ENCODE data around the gene TNS1. TPM values are rescaled to one million over a fixed set of nuclear protein-coding genes. Genes with fewer than 3 reads are reported as not detected.

TNS1 gene
- total and polyA plus RNA-seq, 9 of the 15 experiments (the other 6 are each of a cell fraction or from before 2014, with no cell fraction given), result 0.13 to 2.7 (median 0.77) TPM

GRCh38 chr2:217800433-217801114 lies 202.2 kb downstream of the TNS1 start (continued):
- no peak for TF ChIP-seq CEBPZ (IDR thresholded peaks at IDR 0.05; ENCODE audit: borderline replicate concordance, low read depth, low read length)
- TF ChIP-seq LARP7 (IDR thresholded peaks at IDR 0.05), result no peak
- TF ChIP-seq CHAMP1 (IDR thresholded peaks at IDR 0.05), result no peak
- no peak for TF ChIP-seq DNMT1 (IDR thresholded peaks at IDR 0.05)
- TF ChIP-seq FUS (optimal IDR thresholded peaks at IDR 0.05; ENCODE audit: low read depth, low read length), result no peak

Measured in K562 (cell line).